SK-N-SH (cell line): ENCODE data around the gene TANGO6. TPM values are rescaled to one million over a fixed set of nuclear protein-coding genes. Genes with fewer than 3 reads are reported as not detected.

ENCODE experiments used
- CTCF ChIA-PET: fragments of 300-600, 350-600 bp; formaldehyde crosslinking; extraction: SDS; loops from one replicate; lab custom pipeline; 2021; lab: Yijun Ruan, JAX
- POLR2A ChIA-PET: fragments of 350-600 bp; sonication (Branson Sonifier 250); formaldehyde crosslinking; extraction: SDS; loops from one replicate; lab custom pipeline; 2020; ENCODE audit warnings: antibody characterized with exemption, inconsistent platforms; lab: Yijun Ruan, JAX
- DNase-seq: peaks from one replicate; pipeline ENCODE4 v3.0.0; 2012
- H2AFZ ChIP-seq: fragments of 200-600 bp; sonication (generic); 2 replicates; pipeline ENCODE4 v1.8.1; 2016; ENCODE audit warnings: antibody characterized with exemption, mild to moderate bottlenecking, low read depth
- H3F3A ChIP-seq: fragments of 200-600 bp; sonication (generic); replicated peaks from 2 replicates; pipeline ENCODE3; 2016; ENCODE audit warnings: antibody characterized with exemption, mild to moderate bottlenecking; ENCODE audit not compliant: insufficient read depth
- H3K27ac ChIP-seq, 2 experiments: fragments of 200-500 bp in 1 of 2; fragments of 200-600 bp in 1 of 2; sonication (Bioruptor generic) in 1 of 2; sonication (generic), shearing (Covaris generic) in 1 of 2; 2 replicates each; pipeline versions ENCODE4 v1.5.1 to v1.6.1; 2014 to 2016; ENCODE audit warnings: low read depth in 2 of 2, inconsistent platforms in 1 of 2, low read length in 1 of 2, mild to moderate bottlenecking in 1 of 2, mixed read lengths in 1 of 2
- H3K27me3 ChIP-seq: fragments of 200-600 bp; sonication (generic), shearing (Covaris generic); 2 replicates; pipeline ENCODE4 v1.6.1; 2016; ENCODE audit warnings: mixed run types; ENCODE audit not compliant: insufficient read depth
- H3K36me3 ChIP-seq, 2 experiments: fragments of 200-500 bp in 1 of 2; fragments of 200-600 bp in 1 of 2; sonication (Bioruptor generic) in 1 of 2; sonication (generic) in 1 of 2; replicated peaks in 1 of 2; 2 replicates each; pipeline versions ENCODE3 to v1.5.1; 2014 to 2016; ENCODE audit warnings: low read length in 1 of 2, mild to moderate bottlenecking in 1 of 2; ENCODE audit not compliant: insufficient read depth in 2 of 2, control insufficient read depth in 1 of 2
- H3K4me1 ChIP-seq, 2 experiments: fragments of 200-500 bp in 1 of 2; fragments of 200-600 bp in 1 of 2; sonication (Bioruptor generic) in 1 of 2; sonication (generic), shearing (Covaris generic) in 1 of 2; 2 replicates each; pipeline versions ENCODE4 v1.5.1 to v1.6.1; 2014 to 2016; ENCODE audit warnings: low read depth in 1 of 2, low read length in 1 of 2, mixed run types in 1 of 2; ENCODE audit not compliant: insufficient read depth in 2 of 2, control insufficient read depth in 1 of 2
- H3K4me2 ChIP-seq: fragments of 200-600 bp; sonication (generic), shearing (Covaris generic); 2 replicates; pipeline ENCODE4 v1.6.1; 2017; ENCODE audit warnings: mixed run types
- H3K4me3 ChIP-seq, 2 experiments: fragments of 200-500 bp in 1 of 2; fragments of 200-600 bp in 1 of 2; sonication (Bioruptor generic) in 1 of 2; sonication (generic), shearing (Covaris generic) in 1 of 2; 2 replicates each; pipeline versions ENCODE4 v1.5.1 to v1.8.1; 2014 to 2016; ENCODE audit warnings: low read depth in 2 of 2, inconsistent platforms in 1 of 2, low read length in 1 of 2, mild to moderate bottlenecking in 1 of 2, mixed read lengths in 1 of 2, moderate library complexity in 1 of 2
- H3K79me2 ChIP-seq: fragments of 200-600 bp; sonication (generic); 2 replicates; pipeline ENCODE4 v1.8.1; 2017; ENCODE audit warnings: mild to moderate bottlenecking; ENCODE audit not compliant: insufficient read depth
- H3K9ac ChIP-seq: fragments of 200-600 bp; sonication (generic); 2 replicates; pipeline ENCODE4 v1.6.1; 2017; ENCODE audit warnings: mixed run types
- H3K9me2 ChIP-seq: fragments of 200-600 bp; sonication (generic); 2 replicates; pipeline ENCODE4 v1.6.1; 2017; ENCODE audit warnings: mixed run types
- H3K9me3 ChIP-seq: fragments of 200-600 bp; sonication (generic); 2 replicates; pipeline ENCODE4 v1.6.1; 2017; ENCODE audit warnings: mixed run types, mild to moderate bottlenecking, moderate library complexity
- H4K20me1 ChIP-seq: fragments of 200-600 bp; sonication (generic); 2 replicates; pipeline ENCODE4 v1.6.1; 2017; ENCODE audit warnings: mild to moderate bottlenecking, mixed run types; ENCODE audit not compliant: insufficient read depth
- ELF1 ChIP-seq: IDR thresholded peaks from 2 replicates; pipeline ENCODE4 v1.4.0; 2012
- FOSL2 ChIP-seq: IDR thresholded peaks from 2 replicates; pipeline ENCODE4 v1.4.0; 2012; ENCODE audit warnings: low read depth, mild to moderate bottlenecking, moderate library complexity, borderline replicate concordance
- FOXJ3 ChIP-seq: sonication (generic); formaldehyde crosslinking; IDR thresholded peaks from 2 replicates; pipeline ENCODE4 v1.5.1; 2020; ENCODE audit warnings: mild to moderate bottlenecking, missing genetic modification reagents
- GABPA ChIP-seq: IDR thresholded peaks from 2 replicates; pipeline ENCODE4 v1.4.0; 2012; ENCODE audit warnings: low read depth, mild to moderate bottlenecking
- JUND ChIP-seq: IDR thresholded peaks from 2 replicates; pipeline ENCODE4 v1.4.0; 2012
- PBX3 ChIP-seq: IDR thresholded peaks from 2 replicates; pipeline ENCODE4; 2012
- RAD21 ChIP-seq: IDR thresholded peaks from 2 replicates; pipeline ENCODE4 v1.6.1; 2012; ENCODE audit warnings: mild to moderate bottlenecking, low read length
- RXRA ChIP-seq: IDR thresholded peaks from 2 replicates; pipeline ENCODE4 v1.4.0; 2012; ENCODE audit warnings: low read depth, mild to moderate bottlenecking, borderline replicate concordance
- TCF12 ChIP-seq: IDR thresholded peaks from 2 replicates; pipeline ENCODE4 v1.4.0; 2012
- YY1 ChIP-seq: IDR thresholded peaks from 2 replicates; pipeline ENCODE4 v1.4.0; 2012; ENCODE audit warnings: low read depth, mild to moderate bottlenecking
- WGBS: methylation state at CpG from one replicate; pipeline ENCODE4 v1.1.6; 2017; ENCODE audit warnings: low lambda C conversion rate; 5-methylcytosine and 5-hydroxymethylcytosine counted together
- polyA plus RNA-seq, 3 experiments: library from polyadenylated mRNA; depleted of rRNA; stranded (reverse); fragments of >200 nt; gene quantifications; 2 replicates each; pipeline ENCODE4 v1.2.3, GENCODE V29; 2012
- TF ChIP-seq, protein P1 (sequence below): fragments of 200-600 bp; sonication (generic); IDR thresholded peaks from 2 replicates; pipeline ENCODE4 v1.6.1; 2017; ENCODE audit warnings: antibody characterized with exemption, mild to moderate bottlenecking, moderate library complexity
- TF ChIP-seq, protein P2 (sequence below): IDR thresholded peaks from 2 replicates; pipeline ENCODE4 v1.4.0; 2012; ENCODE audit warnings: low read depth, borderline replicate concordance

The TANGO6 gene
- polyA plus RNA-seq, 1 of the 3 experiments (the other 2 are of a cell fraction): 5.5 TPM

GRCh38 chr16:68851601-68852000, 8.3 kb downstream of the TANGO6 start (continued):
- TF ChIP-seq, protein P1, sequence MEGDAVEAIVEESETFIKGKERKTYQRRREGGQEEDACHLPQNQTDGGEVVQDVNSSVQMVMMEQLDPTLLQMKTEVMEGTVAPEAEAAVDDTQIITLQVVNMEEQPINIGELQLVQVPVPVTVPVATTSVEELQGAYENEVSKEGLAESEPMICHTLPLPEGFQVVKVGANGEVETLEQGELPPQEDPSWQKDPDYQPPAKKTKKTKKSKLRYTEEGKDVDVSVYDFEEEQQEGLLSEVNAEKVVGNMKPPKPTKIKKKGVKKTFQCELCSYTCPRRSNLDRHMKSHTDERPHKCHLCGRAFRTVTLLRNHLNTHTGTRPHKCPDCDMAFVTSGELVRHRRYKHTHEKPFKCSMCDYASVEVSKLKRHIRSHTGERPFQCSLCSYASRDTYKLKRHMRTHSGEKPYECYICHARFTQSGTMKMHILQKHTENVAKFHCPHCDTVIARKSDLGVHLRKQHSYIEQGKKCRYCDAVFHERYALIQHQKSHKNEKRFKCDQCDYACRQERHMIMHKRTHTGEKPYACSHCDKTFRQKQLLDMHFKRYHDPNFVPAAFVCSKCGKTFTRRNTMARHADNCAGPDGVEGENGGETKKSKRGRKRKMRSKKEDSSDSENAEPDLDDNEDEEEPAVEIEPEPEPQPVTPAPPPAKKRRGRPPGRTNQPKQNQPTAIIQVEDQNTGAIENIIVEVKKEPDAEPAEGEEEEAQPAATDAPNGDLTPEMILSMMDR: no peak
- no peak for TF ChIP-seq RXRA
- TF ChIP-seq RAD21: no peak
- TF ChIP-seq PBX3: no peak
- TF ChIP-seq, protein P2, sequence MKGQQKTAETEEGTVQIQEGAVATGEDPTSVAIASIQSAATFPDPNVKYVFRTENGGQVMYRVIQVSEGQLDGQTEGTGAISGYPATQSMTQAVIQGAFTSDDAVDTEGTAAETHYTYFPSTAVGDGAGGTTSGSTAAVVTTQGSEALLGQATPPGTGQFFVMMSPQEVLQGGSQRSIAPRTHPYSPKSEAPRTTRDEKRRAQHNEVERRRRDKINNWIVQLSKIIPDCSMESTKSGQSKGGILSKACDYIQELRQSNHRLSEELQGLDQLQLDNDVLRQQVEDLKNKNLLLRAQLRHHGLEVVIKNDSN: no peak
- TF ChIP-seq TCF12: no peak

DNA sequence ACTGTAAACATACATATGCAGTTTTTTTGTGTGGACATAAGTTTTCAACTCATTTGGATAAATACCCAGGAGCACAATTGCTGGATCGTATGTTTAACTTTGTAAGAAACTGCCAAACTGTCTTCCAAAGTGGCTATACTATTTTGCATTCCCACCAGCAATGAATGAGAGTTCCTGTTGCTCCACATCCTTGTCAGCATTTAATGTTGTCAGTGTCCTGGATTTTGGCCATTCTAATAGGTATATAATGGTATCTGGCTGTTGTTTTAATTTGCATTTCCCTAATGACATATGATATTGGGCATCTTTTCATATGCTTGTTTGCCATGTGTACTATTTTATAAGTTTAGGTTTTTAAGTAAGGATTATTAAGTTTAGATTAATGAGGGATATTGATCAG, 14.1 kb downstream of the TANGO6 start:
- CTCF ChIA-PET: interaction anchor here (0.6 kb wide), 1 partner anchor 10 kb away, joined by 3 read pairs; no protein-coding TSS in a partner anchor
- no peak for DNase-seq

More for the DNA sequence above, 14.1 kb downstream of the TANGO6 start:
- H3K9me2 ChIP-seq: no peaks in the 10 kb centered on the region
- H3K9me3 ChIP-seq: no peaks in the 10 kb centered on the region
- no peak for TF ChIP-seq YY1
- TF ChIP-seq FOSL2: no peak
- TF ChIP-seq ELF1: no peak
- TF ChIP-seq PBX3: no peak
- no peak for TF ChIP-seq JUND
- no peak for TF ChIP-seq TCF12
- TF ChIP-seq FOXJ3 (CRISPR knock-in tag): no peak
- TF ChIP-seq GABPA: no peak
- H3K27me3 ChIP-seq: no peaks in the 10 kb centered on the region
- H3K79me2 ChIP-seq: peaks cover 38% of the 10 kb centered on the region
- no peak overlapping the region for H3K4me2 ChIP-seq
- POLR2A ChIA-PET: no interaction called here
- no peaks in the 10 kb centered on the region for H3K4me1 ChIP-seq
- no peaks in the 10 kb centered on the region for H4K20me1 ChIP-seq
- 100% methylated on average over 1 of the region's 1 CpG for WGBS
- no peak overlapping the region for H3K9ac ChIP-seq
- H3F3A ChIP-seq: no peaks in the 10 kb centered on the region
- no peak overlapping the region for H3K4me3 ChIP-seq
- no peak overlapping the region for H2AFZ ChIP-seq
- peaks cover 0 to 12% of the 10 kb centered on the region in 2 experiments for H3K36me3 ChIP-seq
- H3K27ac ChIP-seq: no peak overlapping the region
